IPS-20b (cell line): ENCODE measurements around the gene MITF.

ENCODE experiments used
- H3K27ac ChIP-seq: one replicate; pipeline ENCODE4 v1.5.1; 2013; ENCODE audit warnings: low read length
- H3K27me3 ChIP-seq: 2 replicates; pipeline ENCODE4 v1.6.1; 2013; ENCODE audit warnings: mild to moderate bottlenecking, low read length, inconsistent platforms; ENCODE audit not compliant: insufficient read depth
- H3K36me3 ChIP-seq: 2 replicates; pipeline ENCODE4 v1.6.1; 2013; ENCODE audit warnings: low read depth, mild to moderate bottlenecking, inconsistent platforms, low read length, moderate library complexity; ENCODE audit not compliant: insufficient read depth
- H3K4me1 ChIP-seq: 2 replicates; pipeline ENCODE4 v1.6.1; 2013; ENCODE audit warnings: mild to moderate bottlenecking, control low read depth, inconsistent platforms, low read length, moderate library complexity; ENCODE audit not compliant: insufficient read depth
- H3K4me3 ChIP-seq: 2 replicates; pipeline ENCODE4 v1.5.1; 2013; ENCODE audit warnings: mild to moderate bottlenecking, low read length, inconsistent platforms
- H3K9ac ChIP-seq: 2 replicates; pipeline ENCODE4 v1.6.1; 2013; ENCODE audit warnings: low read depth, mild to moderate bottlenecking, inconsistent platforms, low read length, moderate library complexity
- H3K9me3 ChIP-seq: 2 replicates; pipeline ENCODE4 v1.6.1; 2013; ENCODE audit warnings: mild to moderate bottlenecking, low read depth, low read length, inconsistent platforms; ENCODE audit not compliant: insufficient read depth

Gene MITF

GRCh38 chr3:69747511-69748258 lies 8.4 kb downstream of the MITF start:
- no peak overlapping the region for H3K4me3 ChIP-seq
- H3K27me3 ChIP-seq: no peaks in the 10 kb centered on the region
- no peak overlapping the region for H3K27ac ChIP-seq
- H3K9ac ChIP-seq: no peak overlapping the region
- no peaks in the 10 kb centered on the region for H3K36me3 ChIP-seq
- H3K4me1 ChIP-seq: no peaks in the 10 kb centered on the region
- H3K9me3 ChIP-seq: no peaks in the 10 kb centered on the region

- H3K4me1 ChIP-seq: no peaks in the 10 kb centered on the region
- H3K27ac ChIP-seq: no peak overlapping the region
- no peaks in the 10 kb centered on the region for H3K36me3 ChIP-seq
- H3K9ac ChIP-seq: no peak overlapping the region
- no peak overlapping the region for H3K4me3 ChIP-seq
- no peaks in the 10 kb centered on the region for H3K27me3 ChIP-seq
- no peaks in the 10 kb centered on the region for H3K9me3 ChIP-seq
These were observed 9.2 kb downstream of the MITF start for GRCh38 chr3:69748503-69748902.

- no peak overlapping the region for H3K9ac ChIP-seq
- no peak overlapping the region for H3K4me3 ChIP-seq
- H3K9me3 ChIP-seq: no peaks in the 10 kb centered on the region
- H3K27me3 ChIP-seq: no peaks in the 10 kb centered on the region
- H3K27ac ChIP-seq: no peak overlapping the region
- H3K4me1 ChIP-seq: no peaks in the 10 kb centered on the region
- no peaks in the 10 kb centered on the region for H3K36me3 ChIP-seq
These were observed 10.2 kb downstream of the MITF start for GRCh38 chr3:69749461-69749860.

GRCh38 chr3:69750549-69750948 lies 11.3 kb downstream of the MITF start:
- H3K4me3 ChIP-seq: no peak overlapping the region
- no peaks in the 10 kb centered on the region for H3K36me3 ChIP-seq
- no peaks in the 10 kb centered on the region for H3K4me1 ChIP-seq
- no peak overlapping the region for H3K27ac ChIP-seq
- H3K9ac ChIP-seq: no peak overlapping the region
- no peaks in the 10 kb centered on the region for H3K9me3 ChIP-seq
- H3K27me3 ChIP-seq: no peaks in the 10 kb centered on the region

GRCh38 chr3:69751074-69751476 lies 11.8 kb downstream of the MITF start:
- Histone ChIP-seq H3K27ac (no peak overlapping the region), H3K4me1 (no peaks in the 10 kb centered on the region), H3K36me3 (no peaks in the 10 kb centered on the region), H3K9me3 (no peaks in the 10 kb centered on the region), H3K27me3 (no peaks in the 10 kb centered on the region), H3K4me3 (no peak overlapping the region), H3K9ac (no peak overlapping the region)

- Histone ChIP-seq H3K27ac (no peak overlapping the region), H3K36me3 (no peaks in the 10 kb centered on the region), H3K4me1 (no peaks in the 10 kb centered on the region), H3K27me3 (no peaks in the 10 kb centered on the region), H3K9me3 (no peaks in the 10 kb centered on the region), H3K9ac (no peak overlapping the region), H3K4me3 (no peak overlapping the region)
These were observed 13.0 kb downstream of the MITF start for GRCh38 chr3:69752241-69752640.

GRCh38 chr3:69753179-69753775 lies 14.0 kb downstream of the MITF start:
- Histone ChIP-seq H3K9ac (no peak overlapping the region), H3K4me1 (no peaks in the 10 kb centered on the region), H3K9me3 (no peaks in the 10 kb centered on the region), H3K27ac (no peak overlapping the region), H3K4me3 (no peak overlapping the region), H3K36me3 (no peaks in the 10 kb centered on the region), H3K27me3 (no peaks in the 10 kb centered on the region)

- Histone ChIP-seq H3K36me3 (no peaks in the 10 kb centered on the region), H3K27ac (no peak overlapping the region), H3K9ac (no peak overlapping the region), H3K27me3 (no peaks in the 10 kb centered on the region), H3K4me3 (no peak overlapping the region), H3K4me1 (no peaks in the 10 kb centered on the region), H3K9me3 (no peaks in the 10 kb centered on the region)
These were observed 16.5 kb downstream of the MITF start for GRCh38 chr3:69755795-69756194.

GRCh38 chr3:69761896-69762767 lies 22.9 kb downstream of the MITF start:
- H3K9me3 ChIP-seq: no peaks in the 10 kb centered on the region
- H3K27ac ChIP-seq: no peak overlapping the region
- no peaks in the 10 kb centered on the region for H3K4me1 ChIP-seq
- no peak overlapping the region for H3K9ac ChIP-seq
- no peaks in the 10 kb centered on the region for H3K27me3 ChIP-seq
- H3K4me3 ChIP-seq: no peak overlapping the region
- no peaks in the 10 kb centered on the region for H3K36me3 ChIP-seq

GRCh38 chr3:69762768-69763229 lies 23.5 kb downstream of the MITF start:
- H3K4me1 ChIP-seq: no peaks in the 10 kb centered on the region
- H3K9me3 ChIP-seq: no peaks in the 10 kb centered on the region
- H3K9ac ChIP-seq: no peak overlapping the region
- no peak overlapping the region for H3K27ac ChIP-seq
- no peaks in the 10 kb centered on the region for H3K27me3 ChIP-seq
- no peaks in the 10 kb centered on the region for H3K36me3 ChIP-seq
- H3K4me3 ChIP-seq: no peak overlapping the region

GRCh38 chr3:69763458-69763857 lies 24.2 kb downstream of the MITF start:
- Histone ChIP-seq H3K27me3 (no peaks in the 10 kb centered on the region), H3K4me1 (no peaks in the 10 kb centered on the region), H3K9ac (no peak overlapping the region), H3K9me3 (no peaks in the 10 kb centered on the region), H3K36me3 (no peaks in the 10 kb centered on the region), H3K4me3 (no peak overlapping the region), H3K27ac (no peak overlapping the region)
